A549 (cell line): ENCODE data around the gene KCNQ5. TPM values are rescaled to one million over a fixed set of nuclear protein-coding genes. Genes with fewer than 3 reads are reported as not detected.

Source experiments
- ATAC-seq, 2 experiments: fragments of 200-7000 bp in 1 of 2; fragments of >200 bp in 1 of 2; cut with Nextera tagmentation in 1 of 2; cut with Tn5 transposase in 1 of 2; 3 replicates each; pipeline versions ENCODE4 v1.8.0 to v1.9.1; 2018 to 2020; ENCODE audit warnings: mild to moderate bottlenecking in 1 of 2, moderate library complexity in 1 of 2
- CTCF ChIA-PET: fragments of 300-600 bp; sonication (Branson Sonifier 250); formaldehyde crosslinking; extraction: SDS; loops from one replicate; lab custom pipeline; 2021; ENCODE audit warnings: antibody characterized with exemption, inconsistent platforms; lab: Yijun Ruan, JAX
- POLR2A ChIA-PET: fragments of 350-600 bp; formaldehyde crosslinking; extraction: SDS; loops from one replicate; lab custom pipeline; 2021; ENCODE audit warnings: antibody characterized with exemption, inconsistent platforms; lab: Yijun Ruan, JAX
- DNase-seq, 2 experiments: peaks; one replicate each; pipeline versions ENCODE4 v3.0.0 to v3.0.0-alpha.2; 2011 to 2016; ENCODE audit warnings: low read depth in 1 of 2, low spot score in 1 of 2
- FAIRE-seq: peaks from 2 replicates; lab custom pipeline; 2011; peaks lifted over from hg19 to GRCh38; lab: Jason Lieb, UNC
- H3K27ac ChIP-seq, 2 experiments: fragments of >200 bp; sonication (Bioruptor Twin); formaldehyde crosslinking; 3 replicates each; pipeline ENCODE4 v1.5.1; 2016 to 2017
- H3K4me1 ChIP-seq: fragments of >200 bp; sonication (Bioruptor Twin); formaldehyde crosslinking; 3 replicates; pipeline ENCODE4 v1.6.1; 2016
- H3K4me2 ChIP-seq: fragments of >200 bp; sonication (Bioruptor Twin); formaldehyde crosslinking; 3 replicates; pipeline ENCODE4 v1.6.1; 2016
- H3K4me3 ChIP-seq: fragments of >200 bp; sonication (Bioruptor Twin); formaldehyde crosslinking; 3 replicates; pipeline ENCODE4 v1.5.1; 2016
- H3K9me3 ChIP-seq: fragments of >200 bp; sonication (Bioruptor Twin); formaldehyde crosslinking; 3 replicates; pipeline ENCODE4 v1.6.1; 2016
- BHLHE40 ChIP-seq: IDR thresholded peaks from 2 replicates; pipeline ENCODE4 v1.6.1; 2012; ENCODE audit warnings: low read depth, low read length, inconsistent platforms
- CBX2 ChIP-seq: fragments of 200-600 bp; sonication (generic); IDR thresholded peaks from 2 replicates; pipeline ENCODE4 v1.6.1; 2016; ENCODE audit warnings: low read depth, mild to moderate bottlenecking, borderline replicate concordance
- CEBPB ChIP-seq, 2 experiments: fragments of >200 bp in 1 of 2; sonication (Bioruptor Twin) in 1 of 2; formaldehyde crosslinking in 1 of 2; IDR thresholded peaks; 2 replicates each; pipeline ENCODE4 v1.6.1; 2012 to 2016
- CHD2 ChIP-seq: fragments of 150-350 bp; IDR thresholded peaks from 2 replicates; pipeline ENCODE4 v1.6.1; 2014; ENCODE audit warnings: low read length; ENCODE audit not compliant: partially characterized antibody
- CTCF ChIP-seq: fragments of >200 bp; sonication (Bioruptor Twin); formaldehyde crosslinking; IDR thresholded peaks from 3 replicates; pipeline ENCODE4 v1.5.1; 2016
- EHMT2 ChIP-seq: fragments of 200-600 bp; sonication (generic); IDR thresholded peaks from 2 replicates; pipeline ENCODE4 v1.6.1; 2016; ENCODE audit warnings: antibody characterized with exemption, low read depth, mild to moderate bottlenecking, moderate library complexity
- ELK1 ChIP-seq: fragments of 150-350 bp; IDR thresholded peaks from 2 replicates; pipeline ENCODE4 v1.6.1; 2014; ENCODE audit warnings: low read depth, mild to moderate bottlenecking, low read length
- FOSB ChIP-seq: fragments of 250-450 bp; sonication (Bioruptor Pico); IDR thresholded peaks from 2 replicates; pipeline ENCODE4 v1.5.0; 2020; ENCODE audit warnings: mild to moderate bottlenecking, moderate library complexity
- FOSL2 ChIP-seq, 2 experiments: fragments of 450-650 bp in 1 of 2; fragments of >200 bp in 1 of 2; sonication (Bioruptor Twin) in 1 of 2; formaldehyde crosslinking; IDR thresholded peaks; 2 replicates each; pipeline versions ENCODE4 v1.5.0 to v1.6.1; 2016 to 2020; ENCODE audit warnings: mild to moderate bottlenecking in 1 of 2, moderate library complexity in 1 of 2
- GATA3 ChIP-seq: IDR thresholded peaks from 2 replicates; pipeline ENCODE4 v1.6.1; 2012; ENCODE audit warnings: borderline replicate concordance
- HOXA7 ChIP-seq: fragments of 250-450 bp; sonication (Bioruptor Pico); IDR thresholded peaks from 2 replicates; pipeline ENCODE4 v1.5.0; 2020; ENCODE audit warnings: mild to moderate bottlenecking, moderate library complexity
- KDM1A ChIP-seq: fragments of 200-600 bp; sonication (generic); IDR thresholded peaks from 2 replicates; pipeline ENCODE4 v1.6.1; 2016; ENCODE audit warnings: low read depth, mild to moderate bottlenecking
- KDM5A ChIP-seq: fragments of 200-600 bp; sonication (generic); IDR thresholded peaks from 2 replicates; pipeline ENCODE4 v1.6.1; 2016; ENCODE audit warnings: antibody characterized with exemption, mild to moderate bottlenecking
- MAZ ChIP-seq: fragments of 150-350 bp; IDR thresholded peaks from 2 replicates; pipeline ENCODE4 v1.6.1; 2014; ENCODE audit warnings: antibody characterized with exemption, low read depth, low read length, borderline replicate concordance
- MYC ChIP-seq: IDR thresholded peaks from 2 replicates; pipeline ENCODE4 v1.6.1; 2012; ENCODE audit warnings: mild to moderate bottlenecking, inconsistent platforms, low read length, improper control_type of control experiment, borderline replicate concordance
- PHF8 ChIP-seq: fragments of 200-600 bp; sonication (generic); IDR thresholded peaks from 2 replicates; pipeline ENCODE4 v1.6.1; 2016; ENCODE audit warnings: low read depth, mild to moderate bottlenecking, antibody characterized with exemption, moderate library complexity, borderline replicate concordance
- RARB ChIP-seq: fragments of 250-450 bp; sonication (Bioruptor Pico); IDR thresholded peaks from 2 replicates; pipeline ENCODE4 v1.8.0; 2021; ENCODE audit warnings: mild to moderate bottlenecking, moderate library complexity
- RCOR1 ChIP-seq: fragments of 150-350 bp; IDR thresholded peaks from 2 replicates; pipeline ENCODE4 v1.6.1; 2014; ENCODE audit warnings: antibody characterized with exemption, low read length, low read depth
- SREBF2 ChIP-seq: fragments of 450-650 bp; IDR thresholded peaks from 2 replicates; pipeline ENCODE4 v1.6.1; 2014; ENCODE audit warnings: mild to moderate bottlenecking, moderate library complexity
- TFCP2L1 ChIP-seq: fragments of 250-450 bp; sonication (Bioruptor Pico); IDR thresholded peaks from 2 replicates; pipeline ENCODE4 v1.5.0; 2021; ENCODE audit warnings: mild to moderate bottlenecking
- USF2 ChIP-seq: fragments of 450-650 bp; IDR thresholded peaks from 2 replicates; pipeline ENCODE4 v1.6.1; 2014; ENCODE audit warnings: antibody characterized with exemption
- ZSCAN20 ChIP-seq: fragments of 250-450 bp; sonication (Bioruptor Pico); IDR thresholded peaks from 2 replicates; pipeline ENCODE4 v1.8.0; 2022; ENCODE audit warnings: mild to moderate bottlenecking, moderate library complexity
- WGBS: methylation state at CpG from one replicate; pipeline ENCODE4 v1.1.6; 2017; ENCODE audit errors: missing lambda C conversion rate; 5-methylcytosine and 5-hydroxymethylcytosine counted together
- polyA plus RNA-seq, 4 experiments: library from polyadenylated mRNA; depleted of rRNA in 3 of 4; stranded (reverse); fragments of >200 nt; fragmentation: RNase III in 1 of 4; extraction: RNeasy Plus Mini Kit Qiagen cat#74134 plus additional on column Dnase treatment in 1 of 4; gene quantifications; 2 replicates in 3 of 4; 3 replicates in 1 of 4; pipeline ENCODE4 v1.2.3, GENCODE V29; 2011 to 2017

KCNQ5 gene
- polyA plus RNA-seq, 2 of the 4 experiments (the other 2 are of a cell fraction), result 1.2 to 1.3 TPM

GRCh38 chr6:73151732-73152131, 529.9 kb downstream of the KCNQ5 start:
- no peak overlapping the region for H3K4me3 ChIP-seq
- 42% methylated on average over 3 of the region's 3 CpGs for WGBS
- no peaks in the 10 kb centered on the region for H3K4me1 ChIP-seq
- no peak overlapping the region for H3K27ac ChIP-seq
- H3K9me3 ChIP-seq, result no peaks in the 10 kb centered on the region
- no peak for FAIRE-seq
- CTCF ChIA-PET, result interaction anchor here (0.6 to 1.1 kb wide), 2 partner anchors 30 to 732 kb away, joined by 3 read pairs; no protein-coding TSS in a partner anchor
- ATAC-seq, result no peak
- POLR2A ChIA-PET, result no interaction called here
- no peak for DNase-seq
- no peak for TF ChIP-seq EHMT2
- TF ChIP-seq PHF8, result no peak
- no peak for TF ChIP-seq FOSB (CRISPR knock-in tag)
- no peak for TF ChIP-seq SREBF2
- no peak for TF ChIP-seq FOSL2 (IDR thresholded peaks at IDR 0.05)
- no peak for TF ChIP-seq FOSL2 (CRISPR knock-in tag; IDR thresholded peaks at IDR 0.05)
- TF ChIP-seq USF2, result no peak
- TF ChIP-seq, all 56 proteins: peak for 0
- no peak overlapping the region for H3K4me2 ChIP-seq

- Histone ChIP-seq H3K4me1 (no peaks in the 10 kb centered on the region), H3K4me2 (no peak overlapping the region), H3K27ac (no peak overlapping the region), H3K4me3 (no peak overlapping the region)
- 55% methylated on average over 2 of the region's 2 CpGs for WGBS
- no peak for FAIRE-seq
- POLR2A ChIA-PET, result no interaction called here
- DNase-seq, result no peak
- CTCF ChIA-PET, result interaction anchor here (1.1 kb wide), 2 partner anchors 29 to 741 kb away, joined by 3 read pairs; no protein-coding TSS in a partner anchor
- no peak for ATAC-seq
- TF ChIP-seq EHMT2 (no peak), ELK1 (no peak), GATA3 (no peak), FOSB (CRISPR knock-in tag) (no peak), CHD2 (no peak), CTCF (no peak), MYC (no peak), BHLHE40 (no peak), TFCP2L1 (CRISPR knock-in tag) (no peak), HOXA7 (CRISPR knock-in tag) (no peak), KDM5A (no peak), KDM1A (no peak), RCOR1 (no peak), CEBPB (IDR thresholded peaks at IDR 0.05) (no peak), ZSCAN20 (CRISPR knock-in tag) (no peak), RARB (no peak), MAZ (no peak), CBX2 (no peak)
- TF ChIP-seq, all 56 proteins: peak for 0
- no peaks in the 10 kb centered on the region for H3K9me3 ChIP-seq
These were observed 530.7 kb downstream of the KCNQ5 start for GRCh38 chr6:73152556-73152955.
